ENCODE measurements around the gene TTLL11. TPM values are rescaled to one million over a fixed set of nuclear protein-coding genes. Genes with fewer than 3 reads are reported as not detected.

TTLL11 gene
- total RNA-seq, 1 donor from 2014 or later = 23.9 TPM

DNA sequence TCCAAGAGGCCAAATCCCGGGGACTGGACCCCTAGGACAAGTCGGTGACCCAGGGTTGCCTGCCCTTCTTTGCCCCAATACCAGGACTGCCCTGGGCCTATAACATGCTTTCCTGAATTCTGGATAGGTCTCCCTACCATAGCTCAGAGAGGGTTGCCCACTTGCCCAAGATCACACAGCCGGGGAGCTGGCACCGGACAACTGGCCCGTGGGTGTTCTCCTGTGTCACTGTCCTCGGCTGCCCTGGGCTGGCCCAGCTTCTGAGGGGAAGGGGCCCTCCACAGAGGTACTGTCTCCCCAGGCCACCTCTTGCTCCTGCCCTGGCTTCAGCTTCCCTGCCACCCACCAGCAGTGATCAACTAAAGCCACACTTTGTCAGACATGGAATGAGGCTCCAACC is 28.8 kb upstream of the TTLL11 start:
- Mint-ChIP-seq H3K9me3 (ENCODE audit: unreplicated experiment) (peaks cover 7% of the 10 kb centered on the region), H3K27ac (ENCODE audit: unreplicated experiment) (no peak overlapping the region), H3K4me3 (ENCODE audit: unreplicated experiment) (no peak overlapping the region), H3K27me3 (ENCODE audit: unreplicated experiment) (peaks cover 19% of the 10 kb centered on the region), H3K36me3 (ENCODE audit: unreplicated experiment) (no peaks in the 10 kb centered on the region), H3K4me1 (ENCODE audit: low read depth, unreplicated experiment) (no peaks in the 10 kb centered on the region)
- TF ChIP-seq, protein P1, sequence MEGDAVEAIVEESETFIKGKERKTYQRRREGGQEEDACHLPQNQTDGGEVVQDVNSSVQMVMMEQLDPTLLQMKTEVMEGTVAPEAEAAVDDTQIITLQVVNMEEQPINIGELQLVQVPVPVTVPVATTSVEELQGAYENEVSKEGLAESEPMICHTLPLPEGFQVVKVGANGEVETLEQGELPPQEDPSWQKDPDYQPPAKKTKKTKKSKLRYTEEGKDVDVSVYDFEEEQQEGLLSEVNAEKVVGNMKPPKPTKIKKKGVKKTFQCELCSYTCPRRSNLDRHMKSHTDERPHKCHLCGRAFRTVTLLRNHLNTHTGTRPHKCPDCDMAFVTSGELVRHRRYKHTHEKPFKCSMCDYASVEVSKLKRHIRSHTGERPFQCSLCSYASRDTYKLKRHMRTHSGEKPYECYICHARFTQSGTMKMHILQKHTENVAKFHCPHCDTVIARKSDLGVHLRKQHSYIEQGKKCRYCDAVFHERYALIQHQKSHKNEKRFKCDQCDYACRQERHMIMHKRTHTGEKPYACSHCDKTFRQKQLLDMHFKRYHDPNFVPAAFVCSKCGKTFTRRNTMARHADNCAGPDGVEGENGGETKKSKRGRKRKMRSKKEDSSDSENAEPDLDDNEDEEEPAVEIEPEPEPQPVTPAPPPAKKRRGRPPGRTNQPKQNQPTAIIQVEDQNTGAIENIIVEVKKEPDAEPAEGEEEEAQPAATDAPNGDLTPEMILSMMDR (IDR thresholded peaks at IDR 0.05; ENCODE audit: partially characterized antibody, unreplicated experiment) = no peak
- DNase-seq = no peak

DNA sequence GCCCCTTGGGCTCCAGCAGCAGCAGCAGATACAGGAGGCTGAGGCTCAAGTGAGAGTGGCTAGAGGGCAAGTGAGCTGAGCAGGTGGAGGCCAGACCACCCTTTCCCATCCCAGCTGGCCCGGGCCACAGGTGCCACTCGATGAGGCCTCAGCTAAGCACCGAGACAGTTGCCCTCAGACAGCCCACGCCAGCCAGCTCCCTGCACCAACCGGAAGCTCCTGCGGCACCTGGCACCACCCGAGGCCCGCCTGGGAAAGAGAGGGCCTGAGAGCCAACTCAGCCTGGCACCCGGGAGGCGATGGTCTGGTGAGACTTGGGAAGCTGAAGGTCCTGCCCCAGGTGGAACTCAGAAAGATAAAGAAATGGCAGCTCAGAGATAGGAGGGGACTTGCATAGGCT is 28.3 kb upstream of the TTLL11 start:
- no peak overlapping the region for H3K27ac Mint-ChIP-seq (ENCODE audit: unreplicated experiment)
- H3K4me3 Mint-ChIP-seq (ENCODE audit: unreplicated experiment) = no peak overlapping the region
- H3K27me3 Mint-ChIP-seq (ENCODE audit: unreplicated experiment) = peaks cover 16% of the 10 kb centered on the region
- TF ChIP-seq, protein P1 (IDR thresholded peaks at IDR 0.05; ENCODE audit: partially characterized antibody, unreplicated experiment) = no peak
- peaks cover 7% of the 10 kb centered on the region for H3K9me3 Mint-ChIP-seq (ENCODE audit: unreplicated experiment)
- DNase-seq = no peak
- H3K4me1 Mint-ChIP-seq (ENCODE audit: low read depth, unreplicated experiment) = no peaks in the 10 kb centered on the region
- H3K36me3 Mint-ChIP-seq (ENCODE audit: unreplicated experiment) = no peaks in the 10 kb centered on the region

DNA sequence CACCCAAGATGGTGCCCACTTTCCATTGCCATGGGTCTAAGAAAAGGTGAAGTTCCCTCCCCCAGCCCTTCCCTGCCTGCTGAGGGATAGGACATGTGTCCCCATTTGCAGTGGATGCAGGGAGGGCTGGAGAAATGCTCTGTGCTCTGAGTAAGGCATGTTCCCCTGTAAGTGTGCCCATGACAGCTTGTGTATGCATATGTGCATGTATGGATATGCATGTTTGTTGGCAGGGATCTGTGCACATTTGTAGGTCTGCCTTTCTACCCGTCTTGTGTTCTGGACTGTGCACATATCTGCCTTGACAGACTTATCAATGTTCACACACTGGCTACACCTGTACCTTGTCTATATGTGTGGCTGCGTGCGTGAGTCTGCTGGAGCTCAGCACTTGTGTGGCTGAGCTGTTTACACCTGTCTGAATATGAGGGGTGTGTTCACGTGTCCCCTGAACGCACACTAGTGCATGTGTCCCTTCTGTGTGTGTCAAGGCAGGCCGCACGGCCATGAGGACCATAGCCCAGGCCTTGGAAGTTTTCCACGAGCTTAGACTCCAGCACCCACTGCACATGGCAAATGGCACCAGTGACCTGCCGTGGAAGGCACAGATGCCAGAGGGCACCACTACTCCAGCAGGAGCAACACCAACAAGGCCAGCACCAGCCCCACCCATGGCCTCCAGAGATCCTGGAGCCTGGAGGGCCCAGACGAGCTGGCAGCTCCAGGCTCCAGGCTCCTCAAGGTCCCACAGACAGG is 27.4 kb upstream of the TTLL11 start:
- Mint-ChIP-seq H3K27ac (ENCODE audit: unreplicated experiment) (no peak overlapping the region), H3K4me1 (ENCODE audit: low read depth, unreplicated experiment) (no peaks in the 10 kb centered on the region), H3K27me3 (ENCODE audit: unreplicated experiment) (peaks cover 10% of the 10 kb centered on the region), H3K36me3 (ENCODE audit: unreplicated experiment) (no peaks in the 10 kb centered on the region), H3K9me3 (ENCODE audit: unreplicated experiment) (peaks cover 5% of the 10 kb centered on the region), H3K4me3 (ENCODE audit: unreplicated experiment) (no peak overlapping the region)
- TF ChIP-seq, protein P1 (IDR thresholded peaks at IDR 0.05; ENCODE audit: partially characterized antibody, unreplicated experiment) = no peak
- no peak for DNase-seq

DNA sequence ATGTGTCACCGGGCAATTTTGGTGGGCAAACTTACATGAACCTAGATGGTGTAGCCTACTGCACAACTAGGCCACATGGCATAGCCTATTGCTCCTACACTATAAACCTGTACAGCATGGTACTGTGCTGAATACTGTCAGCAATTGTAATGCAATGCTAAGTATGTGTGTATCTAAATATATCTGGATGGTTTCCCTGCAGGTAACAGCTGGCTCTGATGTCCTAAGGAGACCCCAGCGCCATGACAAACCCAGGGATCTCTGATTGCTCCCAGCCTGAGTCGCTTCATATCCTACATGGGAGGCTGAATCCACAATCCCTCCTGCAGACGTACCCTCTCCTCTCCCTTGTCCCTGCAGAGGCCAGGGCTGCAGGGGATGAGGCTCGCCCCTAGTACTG is 26.6 kb upstream of the TTLL11 start:
- Mint-ChIP-seq H3K27ac (ENCODE audit: unreplicated experiment) (no peak overlapping the region), H3K27me3 (ENCODE audit: unreplicated experiment) (peaks cover 2% of the 10 kb centered on the region), H3K4me3 (ENCODE audit: unreplicated experiment) (no peak overlapping the region), H3K36me3 (ENCODE audit: unreplicated experiment) (no peaks in the 10 kb centered on the region), H3K9me3 (ENCODE audit: unreplicated experiment) (peaks cover 5% of the 10 kb centered on the region), H3K4me1 (ENCODE audit: low read depth, unreplicated experiment) (peaks cover 3% of the 10 kb centered on the region)
- DNase-seq = no peak
- TF ChIP-seq, protein P1 (IDR thresholded peaks at IDR 0.05; ENCODE audit: partially characterized antibody, unreplicated experiment) = no peak

DNA sequence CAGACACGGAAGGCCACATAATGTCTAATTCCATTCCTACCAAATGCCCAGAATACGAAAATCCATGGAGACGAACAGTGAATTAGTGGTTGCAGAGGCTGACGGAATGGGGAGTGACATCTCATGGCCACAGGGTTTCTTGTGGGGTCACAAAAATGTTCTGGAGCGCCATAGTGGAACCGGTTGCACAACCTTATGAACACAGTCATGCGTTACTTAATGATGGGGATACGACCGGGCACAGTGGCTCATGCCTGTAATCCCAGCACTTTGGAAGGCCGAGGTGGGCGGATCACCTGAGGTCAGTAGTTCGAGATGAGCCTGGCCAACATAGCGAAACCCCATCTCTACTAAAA is 26.0 kb upstream of the TTLL11 start:
- H3K36me3 Mint-ChIP-seq (ENCODE audit: unreplicated experiment) = no peaks in the 10 kb centered on the region
- no peak overlapping the region for H3K4me3 Mint-ChIP-seq (ENCODE audit: unreplicated experiment)
- no peak overlapping the region for H3K27ac Mint-ChIP-seq (ENCODE audit: unreplicated experiment)
- peaks cover 2% of the 10 kb centered on the region for H3K27me3 Mint-ChIP-seq (ENCODE audit: unreplicated experiment)
- no peak for DNase-seq
- H3K9me3 Mint-ChIP-seq (ENCODE audit: unreplicated experiment) = peaks cover 3% of the 10 kb centered on the region
- H3K4me1 Mint-ChIP-seq (ENCODE audit: low read depth, unreplicated experiment) = peaks cover 4% of the 10 kb centered on the region
- TF ChIP-seq, protein P1 (IDR thresholded peaks at IDR 0.05; ENCODE audit: partially characterized antibody, unreplicated experiment) = no peak

Measured in glutamatergic neuron (in vitro differentiated cells).